B cell (primary cell): ENCODE data around the gene GLP2R. TPM values are rescaled to one million over a fixed set of nuclear protein-coding genes. Genes with fewer than 3 reads are reported as not detected.

Source experiments
- ATAC-seq: fragments of 200-7000 bp; cut with Tn5 transposase; one replicate; pipeline ENCODE4 v1.10.0; 2021; ENCODE audit warnings: low read depth, mild to moderate bottlenecking, moderate number of reproducible peaks, moderate library complexity
- CTCF ChIA-PET: fragments of 350-600 bp; sonication (Branson Sonifier 250); formaldehyde crosslinking; loops from one replicate; lab custom pipeline; 2021; ENCODE audit warnings: antibody characterized with exemption, inconsistent platforms; lab: Charles Lee
- POLR2A ChIA-PET: fragments of 350-600 bp; sonication (Branson Sonifier 250); formaldehyde crosslinking; loops from one replicate; lab custom pipeline; 2021; ENCODE audit warnings: antibody characterized with exemption; lab: Charles Lee
- DNase-seq: peaks from one replicate; pipeline ENCODE4 v3.0.0; 2013
- H2AFZ ChIP-seq: 2 replicates; pipeline ENCODE4 v1.6.1; 2012; ENCODE audit warnings: mild to moderate bottlenecking, low read depth, low read length; ENCODE audit not compliant: insufficient read depth, poor library complexity, severe bottlenecking
- H3K27ac ChIP-seq, 2 donors: 1 replicate in 1 of 2; 2 replicates in 1 of 2; pipeline ENCODE4 v1.5.1; 2012 to 2013; ENCODE audit warnings: low read length in 2 of 2, mild to moderate bottlenecking in 2 of 2, moderate library complexity in 1 of 2
- H3K27me3 ChIP-seq, 4 experiments: fragments of 200-600 bp in 1 of 4; sonication (generic) in 1 of 4; replicated peaks in 1 of 4; 1 replicate in 2 of 4; 2 replicates in 2 of 4; pipeline versions ENCODE4 v1.6.1 to v1.7.0; 2013 to 2016; ENCODE audit warnings: low read length in 3 of 4, mild to moderate bottlenecking in 2 of 4, mixed read lengths in 1 of 4, moderate library complexity in 1 of 4; ENCODE audit not compliant: insufficient read depth in 4 of 4, control insufficient read depth in 3 of 4; ENCODE audit errors: control extremely low read depth in 1 of 4
- H3K36me3 ChIP-seq, 2 experiments: replicated peaks in 1 of 2; 1 replicate in 1 of 2; 2 replicates in 1 of 2; pipeline versions ENCODE4 v1.6.1 to v1.7.1; 2013; ENCODE audit warnings: low read length in 1 of 2; ENCODE audit not compliant: insufficient read depth in 2 of 2, control insufficient read depth in 1 of 2; ENCODE audit errors: control extremely low read depth in 1 of 2, extremely low read depth in 1 of 2
- H3K4me1 ChIP-seq, 2 donors: fragments of 200-600 bp in 1 of 2; sonication (generic) in 1 of 2; 1 replicate in 1 of 2; 2 replicates in 1 of 2; pipeline versions ENCODE4 v1.5.1 to v1.6.1; 2013 to 2017; ENCODE audit warnings: low read length in 2 of 2; ENCODE audit not compliant: control insufficient read depth in 2 of 2, insufficient read depth in 2 of 2
- H3K4me2 ChIP-seq: replicated peaks from 2 replicates; pipeline ENCODE3; 2012; ENCODE audit warnings: mild to moderate bottlenecking, low read depth, low read length; ENCODE audit not compliant: poor library complexity, severe bottlenecking
- H3K4me3 ChIP-seq, 5 experiments: fragments of 200-600 bp in 1 of 5; sonication (generic) in 1 of 5; 1 replicate in 3 of 5; 2 replicates in 2 of 5; pipeline versions ENCODE4 v1.5.1 to v1.7.0; 2011 to 2016; ENCODE audit warnings: low read length in 4 of 5, mild to moderate bottlenecking in 4 of 5, low read depth in 2 of 5, control low read depth in 1 of 5, moderate library complexity in 1 of 5; ENCODE audit not compliant: insufficient read depth in 1 of 5; ENCODE audit errors: control extremely low read depth in 1 of 5, extremely low read depth in 1 of 5
- H3K79me2 ChIP-seq: fragments of 200-600 bp; sonication (generic); one replicate; pipeline ENCODE4 v1.6.0; 2016; ENCODE audit warnings: low read length; ENCODE audit not compliant: control insufficient read depth, insufficient read depth
- H3K9ac ChIP-seq: fragments of 200-600 bp; sonication (generic); 2 replicates; pipeline ENCODE4 v1.6.1; 2017; ENCODE audit warnings: mild to moderate bottlenecking, low read length, moderate library complexity
- H3K9me3 ChIP-seq, 3 donors: one replicate each; pipeline versions ENCODE4 v1.6.1 to v1.7.1; 2013; ENCODE audit warnings: low read length in 2 of 3; ENCODE audit not compliant: control insufficient read depth in 2 of 3, insufficient read depth in 1 of 3; ENCODE audit errors: control extremely low read depth in 1 of 3
- H4K20me1 ChIP-seq: 2 replicates; pipeline ENCODE4 v1.6.0; 2012; ENCODE audit warnings: mild to moderate bottlenecking, low read length; ENCODE audit not compliant: insufficient read depth, control insufficient read depth, poor library complexity, severe bottlenecking
- H3K27ac Mint-ChIP-seq: one replicate; pipeline ENCODE4 v1.8.0; 2021; ENCODE audit warnings: mixed read lengths
- H3K27me3 Mint-ChIP-seq: one replicate; pipeline ENCODE4 v1.8.0; 2021; ENCODE audit warnings: mixed read lengths
- H3K4me1 Mint-ChIP-seq: one replicate; pipeline ENCODE4 v1.8.0; 2021; ENCODE audit warnings: mixed read lengths
- H3K4me3 Mint-ChIP-seq: one replicate; pipeline ENCODE4 v1.8.0; 2021; ENCODE audit warnings: mixed read lengths
- H3K9me3 Mint-ChIP-seq: one replicate; pipeline ENCODE4 v1.8.0; 2022; ENCODE audit warnings: mixed read lengths; ENCODE audit not compliant: insufficient read depth
- CTCF ChIP-seq: fragments of 200-600 bp; IDR thresholded peaks from one replicate; pipeline ENCODE4 v1.8.0; 2022; ENCODE audit warnings: antibody characterized with exemption, mild to moderate bottlenecking
- EZH2 ChIP-seq: IDR thresholded peaks from 2 replicates; pipeline ENCODE4 v1.6.1; 2012; ENCODE audit warnings: borderline replicate concordance, low read depth, mild to moderate bottlenecking, moderate library complexity, low read length; ENCODE audit not compliant: insufficient read depth, poor library complexity, severe bottlenecking
- WGBS: methylation state at CpG from one replicate; pipeline ENCODE4 v1.1.5; 2013; ENCODE audit warnings: missing lambda C conversion rate; ENCODE audit not compliant: insufficient coverage; 5-methylcytosine and 5-hydroxymethylcytosine counted together
- intact Hi-C: fragments of 100-400 bp; cut with micrococcal nuclease; formaldehyde crosslinking; loops from one replicate; pipeline ENCODE4 v1.10.0; 2022
- polyA plus RNA-seq: library from polyadenylated mRNA; depleted of rRNA; stranded (reverse); fragments of >200 nt; gene quantifications from 2 replicates; pipeline ENCODE4 v1.2.3, GENCODE V29; 2012
- total RNA-seq, 2 donors: library from RNA; stranded (reverse); fragments of 120-200 nt in 1 of 2; gene quantifications; 1 replicate in 1 of 2; 2 replicates in 1 of 2; pipeline versions ENCODE4 v1.2.3 to v1.2.4, GENCODE V29; 2013 to 2022

GLP2R gene
- total and polyA plus RNA-seq, 2 donors (not counting 1 experiment from before 2014, with no cell fraction given), result not detected

DNA sequence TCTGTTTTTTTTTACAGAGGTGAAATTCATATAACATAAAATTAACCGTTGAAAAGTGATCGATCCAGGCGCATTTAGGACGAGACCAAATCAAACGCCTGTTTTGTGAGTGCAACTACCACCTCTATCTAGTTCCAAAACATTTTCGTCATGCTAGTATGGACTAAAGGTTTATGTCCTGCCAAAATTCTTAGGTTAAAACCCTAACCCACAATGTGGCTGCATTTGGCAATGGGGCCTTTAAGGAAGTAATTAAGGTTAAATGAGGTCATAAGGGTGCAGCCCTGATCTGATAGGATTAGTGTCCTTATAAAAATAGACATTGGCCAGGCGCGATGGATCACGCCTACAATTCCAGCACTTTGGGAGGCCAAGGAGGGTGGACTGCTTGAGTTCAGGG, 112.2 kb downstream of the GLP2R start:
- Mint-ChIP-seq H3K9me3 (no peaks in the 10 kb centered on the region), H3K27me3 (no peaks in the 10 kb centered on the region), H3K4me1 (no peaks in the 10 kb centered on the region), H3K27ac (no peak overlapping the region), H3K4me3 (no peak overlapping the region)
- Histone ChIP-seq H4K20me1 (no peaks in the 10 kb centered on the region), H3K9me3 (peaks cover 0 to 13% (median 0%) of the 10 kb centered on the region in 3 donors), H3K4me2 (no peak overlapping the region), H3K27ac (no peak overlapping the region), H3K9ac (no peak overlapping the region), H3K4me1 (no peaks in the 10 kb centered on the region), H2AFZ (no peak overlapping the region), H3K79me2 (no peaks in the 10 kb centered on the region), H3K36me3 (no peaks in the 10 kb centered on the region), H3K4me3 (no peak overlapping the region), H3K27me3 (no peaks in the 10 kb centered on the region)
- intact Hi-C loops, result no loop called here
- CTCF ChIA-PET, result no interaction called here
- TF ChIP-seq CTCF, result no peak
- no peak for TF ChIP-seq EZH2
- ATAC-seq (no peak), DNase-seq (no peak)
- WGBS, result 90% methylated on average over 3 of the region's 9 CpGs
- POLR2A ChIA-PET, result no interaction called here

DNA sequence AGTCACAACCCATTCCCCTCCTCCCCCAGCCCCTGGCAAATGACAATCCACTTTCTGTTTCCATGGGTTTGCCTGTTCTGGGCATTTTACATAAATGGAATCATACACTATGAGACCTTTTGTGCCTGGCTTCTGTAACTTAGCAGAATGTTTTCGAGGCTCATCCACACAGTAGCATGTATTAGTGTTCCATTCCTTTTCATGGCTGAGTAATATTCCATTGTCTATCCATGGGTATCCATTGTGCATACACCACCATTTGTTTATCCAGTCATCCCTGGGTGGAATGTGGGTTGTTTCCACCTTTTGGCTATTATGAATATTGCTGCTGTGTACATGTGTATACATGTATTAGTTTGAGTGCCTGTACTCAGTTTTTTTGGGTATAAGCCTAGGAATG, 113.0 kb downstream of the GLP2R start:
- Mint-ChIP-seq H3K9me3 (no peaks in the 10 kb centered on the region), H3K4me1 (no peaks in the 10 kb centered on the region), H3K27me3 (no peaks in the 10 kb centered on the region), H3K27ac (no peak overlapping the region), H3K4me3 (no peak overlapping the region)
- H4K20me1 ChIP-seq, result no peaks in the 10 kb centered on the region
- peaks cover 0 to 13% (median 0%) of the 10 kb centered on the region in 3 donors for H3K9me3 ChIP-seq
- no peaks in the 10 kb centered on the region for H3K36me3 ChIP-seq
- CTCF ChIA-PET, result no interaction called here
- H3K4me2 ChIP-seq, result no peak overlapping the region
- ATAC-seq, result no peak
- H3K4me3 ChIP-seq, result no peak overlapping the region
- intact Hi-C loops, result no loop called here
- no peak overlapping the region for H3K9ac ChIP-seq
- no CpG with 5 or more reads among the region's 1 CpG for WGBS
- DNase-seq, result no peak
- no peaks in the 10 kb centered on the region for H3K27me3 ChIP-seq
- H3K79me2 ChIP-seq, result no peaks in the 10 kb centered on the region
- no peaks in the 10 kb centered on the region for H3K4me1 ChIP-seq
- H3K27ac ChIP-seq, result no peak overlapping the region
- POLR2A ChIA-PET, result no interaction called here
- TF ChIP-seq EZH2 (no peak), CTCF (no peak)
- H2AFZ ChIP-seq, result no peak overlapping the region
